HFFc6 (cell line): Measurements from ENCODE around the gene PGC. TPM values are rescaled to one million over a fixed set of nuclear protein-coding genes. Genes with fewer than 3 reads are reported as not detected.

Experiments used
- DNase-seq: peaks from one replicate; pipeline ENCODE4 v3.0.0-alpha.2; 2018
- H3K27ac Mint-ChIP-seq: 2 replicates; pipeline ENCODE4 v1.8.0; 2020; ENCODE audit warnings: mild to moderate bottlenecking, mixed read lengths
- H3K27me3 Mint-ChIP-seq: 2 replicates; pipeline ENCODE4 v1.8.0; 2021; ENCODE audit warnings: mild to moderate bottlenecking, moderate library complexity, mixed read lengths; ENCODE audit not compliant: insufficient read depth
- H3K36me3 Mint-ChIP-seq: 2 replicates; pipeline ENCODE4 v1.8.0; 2021; ENCODE audit warnings: low read depth, mixed read lengths
- H3K4me1 Mint-ChIP-seq: 2 replicates; pipeline ENCODE4 v1.8.0; 2020; ENCODE audit warnings: low read depth, mixed read lengths
- H3K4me3 Mint-ChIP-seq: 2 replicates; pipeline ENCODE4 v1.8.0; 2020; ENCODE audit warnings: mild to moderate bottlenecking, moderate library complexity, mixed read lengths
- H3K9me3 Mint-ChIP-seq: 2 replicates; pipeline ENCODE4 v1.8.0; 2020; ENCODE audit warnings: mild to moderate bottlenecking, mixed read lengths
- total RNA-seq, 6 experiments: library from RNA; stranded (reverse); fragmentation: NEBNext Ultra II Directional; extraction: Animal tissue kit (Norgen Biotek cat#: 25700); gene quantifications; 2 replicates in 1 of 6; 3 replicates in 5 of 6; pipeline ENCODE4 v1.2.3, GENCODE V29; 2021
- TF ChIP-seq, protein P1 (sequence below): fragments of 200-600 bp; sonication (generic); IDR thresholded peaks from 2 replicates; pipeline ENCODE4 v1.5.0; 2021; ENCODE audit warnings: antibody characterized with exemption, mild to moderate bottlenecking

The PGC gene
- total RNA-seq, 6 experiments from 2014 or later, result not detected

DNA sequence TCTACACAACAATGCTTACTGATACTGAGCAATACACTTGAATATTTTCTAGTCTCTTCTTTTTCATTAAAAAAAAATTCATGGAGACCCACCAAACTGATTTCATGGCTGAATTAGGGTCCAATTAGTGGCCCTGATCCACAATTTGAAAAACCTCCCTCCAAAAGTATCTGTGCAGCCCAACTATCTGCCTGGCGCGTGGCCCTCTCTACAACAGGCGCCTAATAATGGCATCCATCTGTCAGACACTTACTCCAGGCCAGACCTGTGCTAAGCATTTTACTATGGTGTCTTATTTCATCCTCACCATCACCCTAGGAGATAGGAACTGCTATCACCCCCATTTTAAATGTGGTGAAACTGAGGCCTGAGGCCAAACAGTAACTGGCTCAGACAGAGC is 25.8 kb downstream of the PGC start:
- Mint-ChIP-seq H3K36me3 (no peaks in the 10 kb centered on the region), H3K9me3 (no peaks in the 10 kb centered on the region), H3K4me1 (peaks cover 55% of the 10 kb centered on the region), H3K27ac (no peak overlapping the region; the same call in 1 of the 2 replicates), H3K27me3 (no peaks in the 10 kb centered on the region), H3K4me3 (no peak overlapping the region)
- no peak for DNase-seq
- TF ChIP-seq, protein P1, sequence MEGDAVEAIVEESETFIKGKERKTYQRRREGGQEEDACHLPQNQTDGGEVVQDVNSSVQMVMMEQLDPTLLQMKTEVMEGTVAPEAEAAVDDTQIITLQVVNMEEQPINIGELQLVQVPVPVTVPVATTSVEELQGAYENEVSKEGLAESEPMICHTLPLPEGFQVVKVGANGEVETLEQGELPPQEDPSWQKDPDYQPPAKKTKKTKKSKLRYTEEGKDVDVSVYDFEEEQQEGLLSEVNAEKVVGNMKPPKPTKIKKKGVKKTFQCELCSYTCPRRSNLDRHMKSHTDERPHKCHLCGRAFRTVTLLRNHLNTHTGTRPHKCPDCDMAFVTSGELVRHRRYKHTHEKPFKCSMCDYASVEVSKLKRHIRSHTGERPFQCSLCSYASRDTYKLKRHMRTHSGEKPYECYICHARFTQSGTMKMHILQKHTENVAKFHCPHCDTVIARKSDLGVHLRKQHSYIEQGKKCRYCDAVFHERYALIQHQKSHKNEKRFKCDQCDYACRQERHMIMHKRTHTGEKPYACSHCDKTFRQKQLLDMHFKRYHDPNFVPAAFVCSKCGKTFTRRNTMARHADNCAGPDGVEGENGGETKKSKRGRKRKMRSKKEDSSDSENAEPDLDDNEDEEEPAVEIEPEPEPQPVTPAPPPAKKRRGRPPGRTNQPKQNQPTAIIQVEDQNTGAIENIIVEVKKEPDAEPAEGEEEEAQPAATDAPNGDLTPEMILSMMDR, result no peak

- no peak for DNase-seq
- Mint-ChIP-seq H3K27me3 (no peaks in the 10 kb centered on the region), H3K4me1 (peaks cover 62% of the 10 kb centered on the region), H3K36me3 (peaks cover 2% of the 10 kb centered on the region; the same call in 1 of the 2 replicates), H3K4me3 (no peak overlapping the region), H3K27ac (no peak overlapping the region), H3K9me3 (no peaks in the 10 kb centered on the region)
- TF ChIP-seq, protein P1, result no peak
Measured at GRCh38 chr6:41720783-41721182, 26.4 kb downstream of the PGC start.

GRCh38 chr6:41720262-41720620 is 27.0 kb downstream of the PGC start:
- H3K4me3 Mint-ChIP-seq, result no peak overlapping the region
- H3K9me3 Mint-ChIP-seq, result no peaks in the 10 kb centered on the region
- DNase-seq, result no peak
- H3K4me1 Mint-ChIP-seq, result peaks cover 60% of the 10 kb centered on the region
- H3K27ac Mint-ChIP-seq, result no peak overlapping the region
- no peaks in the 10 kb centered on the region for H3K27me3 Mint-ChIP-seq
- H3K36me3 Mint-ChIP-seq, result peaks cover 4% of the 10 kb centered on the region; the same call in 1 of the 2 replicates
- TF ChIP-seq, protein P1, result no peak

DNA sequence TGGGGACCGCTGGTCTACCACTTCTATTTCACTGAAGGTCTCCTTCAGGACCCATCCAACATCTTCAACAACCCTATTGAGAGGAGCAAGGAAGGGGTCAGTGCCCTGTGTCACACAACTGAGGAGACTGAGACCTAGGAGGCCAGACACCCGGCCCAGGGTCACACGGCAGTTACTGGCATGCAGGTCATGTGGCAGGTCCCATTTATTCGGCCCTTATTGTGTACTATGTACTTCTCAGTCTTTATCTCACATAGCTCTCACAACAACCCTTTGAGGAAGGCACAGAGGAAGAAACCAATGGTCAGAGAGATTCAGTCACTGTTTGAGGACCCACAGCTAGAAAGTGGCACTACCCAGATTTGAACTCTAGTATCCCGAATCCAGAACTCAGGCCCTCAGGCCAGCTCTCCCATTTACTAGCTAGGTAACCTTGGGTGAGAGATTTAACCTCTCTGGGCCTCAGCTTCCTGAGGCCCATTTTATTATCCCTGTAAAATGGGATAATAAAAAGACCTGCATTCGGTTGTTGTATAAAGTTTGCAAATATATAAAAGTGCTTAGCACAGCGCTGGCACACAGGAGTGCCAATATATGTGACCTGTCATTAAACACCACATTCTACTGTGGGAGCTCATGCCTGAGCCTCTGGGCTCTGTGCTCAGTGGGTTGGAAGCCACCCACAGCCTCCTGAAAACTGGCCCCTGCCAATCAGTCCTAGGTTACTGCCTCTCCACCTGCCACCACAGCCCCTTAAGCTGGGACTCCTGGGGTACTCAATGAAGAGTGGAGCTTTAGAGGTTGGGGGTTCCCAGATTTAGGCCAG is 27.5 kb downstream of the PGC start:
- H3K27me3 Mint-ChIP-seq, result no peaks in the 10 kb centered on the region
- TF ChIP-seq, protein P1, result no peak
- H3K4me1 Mint-ChIP-seq, result peaks cover 55% of the 10 kb centered on the region
- no peak overlapping the region for H3K4me3 Mint-ChIP-seq
- H3K9me3 Mint-ChIP-seq, result no peaks in the 10 kb centered on the region
- H3K27ac Mint-ChIP-seq, result no peak overlapping the region
- DNase-seq, result no peak
- peaks cover 4% of the 10 kb centered on the region; the same call in 1 of the 2 replicates for H3K36me3 Mint-ChIP-seq

DNA sequence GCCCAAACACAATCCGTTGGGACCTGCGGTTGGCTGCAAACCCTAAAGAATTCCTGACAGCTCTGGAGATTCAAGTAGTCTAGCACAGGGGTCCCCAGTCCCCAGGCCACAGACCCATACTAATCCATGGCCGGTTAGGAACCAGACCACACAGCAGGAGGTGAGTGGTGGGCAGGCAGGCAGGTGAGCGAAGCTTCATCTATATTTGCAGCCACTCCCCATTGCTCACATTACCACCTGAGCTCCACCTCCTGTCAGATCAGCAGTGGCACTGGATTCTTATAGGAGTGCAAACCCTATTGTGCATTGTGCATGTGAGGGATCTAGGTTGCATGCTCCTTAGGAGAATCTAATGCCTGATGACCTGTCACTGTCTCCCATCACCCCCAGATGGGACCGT is 28.4 kb downstream of the PGC start:
- Mint-ChIP-seq H3K4me1 (peaks cover 56% of the 10 kb centered on the region), H3K27me3 (no peaks in the 10 kb centered on the region), H3K9me3 (no peaks in the 10 kb centered on the region), H3K27ac (no peak overlapping the region), H3K4me3 (no peak overlapping the region), H3K36me3 (peaks cover 4% of the 10 kb centered on the region; the same call in 1 of the 2 replicates)
- TF ChIP-seq, protein P1, result no peak
- no peak for DNase-seq
